ENCODE measurements around the gene CAPN10.

- TF ChIP-seq, protein P1, sequence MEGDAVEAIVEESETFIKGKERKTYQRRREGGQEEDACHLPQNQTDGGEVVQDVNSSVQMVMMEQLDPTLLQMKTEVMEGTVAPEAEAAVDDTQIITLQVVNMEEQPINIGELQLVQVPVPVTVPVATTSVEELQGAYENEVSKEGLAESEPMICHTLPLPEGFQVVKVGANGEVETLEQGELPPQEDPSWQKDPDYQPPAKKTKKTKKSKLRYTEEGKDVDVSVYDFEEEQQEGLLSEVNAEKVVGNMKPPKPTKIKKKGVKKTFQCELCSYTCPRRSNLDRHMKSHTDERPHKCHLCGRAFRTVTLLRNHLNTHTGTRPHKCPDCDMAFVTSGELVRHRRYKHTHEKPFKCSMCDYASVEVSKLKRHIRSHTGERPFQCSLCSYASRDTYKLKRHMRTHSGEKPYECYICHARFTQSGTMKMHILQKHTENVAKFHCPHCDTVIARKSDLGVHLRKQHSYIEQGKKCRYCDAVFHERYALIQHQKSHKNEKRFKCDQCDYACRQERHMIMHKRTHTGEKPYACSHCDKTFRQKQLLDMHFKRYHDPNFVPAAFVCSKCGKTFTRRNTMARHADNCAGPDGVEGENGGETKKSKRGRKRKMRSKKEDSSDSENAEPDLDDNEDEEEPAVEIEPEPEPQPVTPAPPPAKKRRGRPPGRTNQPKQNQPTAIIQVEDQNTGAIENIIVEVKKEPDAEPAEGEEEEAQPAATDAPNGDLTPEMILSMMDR (IDR thresholded peaks at IDR 0.05), result no peak
- TF ChIP-seq POLR2AphosphoS5 (IDR thresholded peaks at IDR 0.05; ENCODE audit: insufficient read depth in 1 of 2, low read depth in 1 of 2), result no peak
Observed at GRCh38 chr2:240563951-240564560, 22.5 kb upstream of the CAPN10 start.

Measured in vagina (tissue), 2 donors.